PC-9 (cell line): Measurements from ENCODE around the gene WNT7A.

ENCODE experiments used
- CTCF ChIP-seq: fragments of 200-600 bp; sonication (generic); conservative IDR thresholded peaks from 2 replicates; pipeline ENCODE4 v1.6.1; 2017; ENCODE audit warnings: mixed run types, antibody characterized with exemption, mild to moderate bottlenecking, moderate library complexity
- EZH2 ChIP-seq: fragments of 200-600 bp; sonication (generic); IDR thresholded peaks from 2 replicates; pipeline ENCODE4 v1.8.0; 2017; ENCODE audit warnings: antibody characterized with exemption, low read depth

GRCh38 chr3:13871791-13872190, 8.1 kb downstream of the WNT7A start:
- TF ChIP-seq CTCF (no peak), EZH2 (no peak)
